Hematopoietic multipotent progenitor cell treated with erythropoietin and hydrocortisone succinate and interleukin-3 and kit ligand, for 17 days (in vitro differentiated cells): ENCODE results near the gene TMEM94.
"Not testable (repeated sequence)": the region's sequence is repeated elsewhere in the genome, so short reads cannot be mapped to it uniquely, and the experiment has no call there.

Experiments used
- DNase-seq: peaks from one replicate; pipeline ENCODE4 v3.0.0-alpha.2; 2015; ENCODE audit warnings: low spot score

TMEM94 gene

GRCh38 chr17:75456417-75457046 lies at the start of gene TMEM94:
TSS of gene TMEM94 (plus strand) at chr17:75456635. CDS start at chr17:75471906, 15,271 bp downstream.
- peak; percentile 89 for DNase-seq

DNA sequence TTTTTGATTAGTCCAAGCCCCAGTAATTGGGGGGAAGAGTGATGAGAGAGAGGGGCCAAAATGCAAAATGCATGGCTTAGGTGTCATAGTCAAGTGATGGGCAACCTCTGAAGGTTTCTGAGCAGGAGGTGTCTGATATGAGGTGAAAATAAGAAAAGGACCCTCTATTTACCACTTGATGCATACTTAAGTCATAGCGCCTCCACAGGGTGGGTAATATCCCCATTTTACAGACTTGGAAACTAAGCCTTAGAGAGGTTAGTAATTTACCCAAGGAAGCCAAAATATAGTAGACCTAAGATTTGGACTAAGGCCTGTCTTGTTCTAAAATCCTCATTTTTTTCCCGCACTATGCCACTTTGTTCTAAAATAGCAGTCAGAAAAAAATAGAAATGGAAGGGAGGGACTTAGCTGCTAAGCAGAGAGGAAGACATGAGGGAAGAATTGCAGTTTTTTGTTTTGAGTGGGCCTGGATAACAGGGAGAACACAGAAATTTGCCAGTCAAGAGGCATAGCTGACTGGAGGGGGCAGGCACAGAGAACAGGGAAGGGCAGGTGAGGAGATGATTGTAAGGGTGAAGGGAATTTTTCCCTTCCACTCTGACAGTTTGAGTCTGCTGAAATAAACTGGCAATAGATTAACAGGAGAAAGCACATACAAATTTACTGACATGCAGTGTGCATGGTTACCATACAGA lies 48.6 kb upstream of the TMEM94 start:
- no peak for DNase-seq

GRCh38 chr17:75410141-75410540 lies 46.3 kb upstream of the TMEM94 start:
- no peak for DNase-seq

DNA sequence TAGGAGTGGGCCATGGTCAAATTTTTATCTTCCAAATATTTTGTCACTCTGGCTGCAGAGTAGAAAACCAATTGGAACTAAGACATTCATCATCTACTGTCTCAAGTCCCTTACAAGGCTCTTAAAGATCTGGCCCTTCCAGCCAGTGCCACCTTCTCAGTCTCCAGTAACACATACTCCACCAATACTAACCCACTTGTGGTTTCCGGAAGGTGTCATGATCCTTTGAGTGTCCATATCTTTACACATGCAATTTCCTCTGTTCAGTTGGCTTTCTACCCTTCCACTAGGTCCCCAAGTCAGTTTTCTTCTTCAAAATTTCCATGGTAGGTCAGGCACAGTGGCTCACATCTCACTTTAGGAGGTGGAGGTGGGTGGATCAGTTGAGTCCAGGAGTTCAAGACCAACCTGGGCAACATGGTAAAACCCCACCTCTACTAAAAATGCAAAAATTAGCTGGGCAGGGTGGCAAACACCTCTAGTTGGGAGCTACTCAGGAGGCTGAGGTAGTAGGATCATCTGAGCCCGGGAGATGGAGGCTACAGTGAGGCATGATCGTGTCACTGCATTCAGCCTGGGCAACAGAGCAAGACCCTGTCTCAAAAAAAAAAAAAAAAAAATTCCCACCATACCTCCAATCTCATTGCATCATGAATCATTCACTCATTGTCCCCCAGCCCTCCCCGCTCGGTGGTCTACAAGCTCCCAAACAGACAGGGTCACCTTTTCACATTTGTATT lies 44.9 kb upstream of the TMEM94 start:
- no peak for DNase-seq

- DNase-seq: peak; percentile 75
Measured at GRCh38 chr17:75412455-75413317, 43.7 kb upstream of the TMEM94 start.

- no peak for DNase-seq
Measured at GRCh38 chr17:75414488-75414887, 41.9 kb upstream of the TMEM94 start.

- DNase-seq: no peak
Measured at GRCh38 chr17:75416006-75416405, 40.4 kb upstream of the TMEM94 start.

- DNase-seq: no peak
Measured at GRCh38 chr17:75417054-75417580, 39.3 kb upstream of the TMEM94 start.

DNA sequence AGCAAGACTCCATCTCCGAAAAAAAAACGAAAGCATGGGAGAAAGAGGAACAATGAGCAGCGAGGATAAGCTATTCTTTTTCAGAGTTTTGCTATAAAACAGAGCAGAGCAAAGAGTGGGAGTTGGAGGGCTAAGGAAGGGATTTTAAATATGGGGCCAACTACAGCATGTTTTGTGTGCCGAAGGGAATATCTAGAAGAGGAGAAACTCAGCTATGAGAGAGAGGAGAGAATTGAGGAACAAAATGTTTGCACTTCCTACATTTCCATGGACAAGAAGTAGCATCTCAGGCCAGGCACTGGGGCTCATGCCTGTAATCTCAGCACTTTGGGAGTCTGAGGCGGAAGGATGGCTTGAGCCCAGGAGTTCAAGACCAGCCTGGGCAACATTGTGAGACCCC lies 37.9 kb upstream of the TMEM94 start:
- DNase-seq: no peak

- no peak for DNase-seq
Measured at GRCh38 chr17:75428543-75429469, 27.6 kb upstream of the TMEM94 start.

- DNase-seq: no peak
Measured at GRCh38 chr17:75430159-75430974, 26.1 kb upstream of the TMEM94 start.

GRCh38 chr17:75433218-75433783 lies 23.1 kb upstream of the TMEM94 start:
- no peak for DNase-seq

DNA sequence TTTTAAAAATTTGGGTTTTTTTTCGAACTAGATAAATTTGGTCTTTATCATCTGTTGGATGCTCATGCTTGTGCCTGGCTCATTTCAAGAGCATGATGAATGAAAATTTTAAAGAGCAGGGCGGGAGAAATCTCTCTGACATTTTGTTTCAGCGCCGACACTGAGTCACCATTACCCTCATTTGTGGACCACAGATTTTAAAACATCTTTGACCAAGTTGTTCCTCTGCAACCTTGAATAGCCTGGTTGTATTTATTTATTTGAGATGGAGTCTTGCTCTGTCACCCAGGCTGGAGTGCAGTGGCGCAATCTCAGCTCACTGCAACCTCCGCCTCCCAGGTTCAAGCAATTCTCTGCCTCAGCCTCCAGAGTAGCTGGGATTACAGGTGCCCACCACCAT lies 22.0 kb upstream of the TMEM94 start:
- DNase-seq: not testable (repeated sequence)

- DNase-seq: not testable (repeated sequence)
Measured at GRCh38 chr17:75437404-75437803, 19.0 kb upstream of the TMEM94 start.

DNA sequence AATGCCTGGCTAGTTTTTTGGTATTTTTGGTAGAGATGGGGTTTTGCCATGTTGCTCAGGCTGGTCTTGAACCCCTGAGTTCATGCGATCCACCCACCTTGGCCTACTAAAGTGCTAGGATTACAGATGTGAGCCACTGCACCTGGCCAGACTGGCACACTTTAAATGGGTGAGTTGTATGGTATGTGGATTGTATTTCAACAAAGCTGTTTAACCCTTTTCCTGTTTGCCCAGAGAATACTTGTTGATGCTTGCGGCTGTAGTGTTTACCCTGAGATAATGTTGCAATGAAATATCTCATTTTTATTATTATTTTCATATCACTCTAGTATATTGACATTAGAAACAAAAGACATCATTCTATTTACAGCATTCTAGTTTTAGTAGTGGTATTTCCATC lies 17.1 kb upstream of the TMEM94 start:
- no peak for DNase-seq

DNA sequence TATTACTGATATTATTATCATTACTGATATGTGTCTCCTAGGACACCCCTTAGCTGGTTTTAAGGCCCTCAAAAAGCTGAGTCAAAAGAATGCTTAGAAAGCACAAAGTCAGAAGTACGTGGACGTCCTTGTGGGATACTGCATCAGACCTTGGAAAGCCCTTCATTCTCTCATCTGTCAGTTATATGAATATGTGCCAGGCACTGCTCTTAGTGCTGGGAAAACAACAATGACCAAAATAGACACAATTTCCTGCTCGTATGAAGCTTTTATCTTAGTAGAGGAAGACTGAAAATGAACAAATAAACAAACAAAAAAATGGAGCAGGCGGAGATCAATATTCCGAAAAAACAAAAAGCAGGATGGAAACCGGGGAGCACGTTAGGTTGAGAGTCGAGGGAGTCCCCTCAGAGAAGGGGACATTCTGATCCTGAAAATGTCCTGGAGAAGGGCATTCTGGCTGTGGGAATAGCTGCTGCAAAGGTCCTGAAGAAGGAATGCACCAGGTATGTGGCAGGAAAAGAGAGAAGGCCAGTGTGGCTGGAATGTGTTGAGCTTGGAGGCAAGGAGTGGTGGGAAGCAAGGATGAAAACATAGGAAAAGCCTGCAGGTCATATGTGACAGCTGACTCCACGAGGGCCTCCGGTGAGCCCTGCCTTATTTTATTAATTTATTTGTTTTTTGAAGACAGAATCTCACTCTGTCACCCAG lies 15.5 kb upstream of the TMEM94 start:
- DNase-seq: no peak

DNA sequence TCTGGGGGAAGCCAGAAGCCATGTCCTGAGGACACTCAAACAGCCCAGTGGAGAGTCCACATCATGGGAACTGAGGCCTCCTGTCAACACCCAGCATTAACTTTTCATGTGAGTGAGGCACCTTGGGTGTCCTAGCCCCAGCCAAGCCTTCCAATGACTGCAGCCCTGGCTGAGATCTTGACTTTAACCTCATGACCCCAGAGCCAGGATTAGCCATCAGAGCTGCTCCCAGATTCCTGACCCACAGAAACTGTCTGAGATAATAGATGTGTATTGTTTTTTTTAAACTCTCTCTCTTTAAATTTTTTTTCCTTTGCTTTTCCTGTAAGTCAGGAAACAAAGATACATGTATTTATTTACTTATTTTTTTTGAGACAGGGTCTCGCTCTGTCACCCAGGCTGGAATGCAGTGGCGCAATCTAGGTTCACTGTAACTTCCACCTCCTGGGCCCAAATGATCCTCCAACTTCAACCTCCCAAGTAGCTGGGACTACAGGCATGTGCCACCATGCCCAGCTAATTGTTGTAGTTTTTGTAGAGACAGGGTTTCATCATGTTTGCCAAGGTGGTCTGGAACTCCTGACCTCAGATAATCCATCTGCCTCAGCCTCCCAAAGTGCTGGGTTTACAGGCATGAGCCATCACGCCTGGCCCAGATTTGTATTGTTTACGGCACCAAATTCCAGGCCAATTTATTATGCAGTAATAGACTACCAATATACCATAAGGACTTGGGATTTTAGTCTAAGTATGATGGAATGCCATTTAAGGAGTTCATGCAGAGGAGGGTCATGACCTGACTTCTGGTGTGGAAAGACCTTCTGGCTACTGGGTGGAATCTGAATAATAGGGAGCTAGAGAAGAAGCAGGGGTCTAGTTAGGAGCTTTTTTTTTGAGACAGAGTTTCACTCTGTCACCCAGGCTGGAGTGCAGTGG lies 14.0 kb upstream of the TMEM94 start:
- DNase-seq: no peak

DNA sequence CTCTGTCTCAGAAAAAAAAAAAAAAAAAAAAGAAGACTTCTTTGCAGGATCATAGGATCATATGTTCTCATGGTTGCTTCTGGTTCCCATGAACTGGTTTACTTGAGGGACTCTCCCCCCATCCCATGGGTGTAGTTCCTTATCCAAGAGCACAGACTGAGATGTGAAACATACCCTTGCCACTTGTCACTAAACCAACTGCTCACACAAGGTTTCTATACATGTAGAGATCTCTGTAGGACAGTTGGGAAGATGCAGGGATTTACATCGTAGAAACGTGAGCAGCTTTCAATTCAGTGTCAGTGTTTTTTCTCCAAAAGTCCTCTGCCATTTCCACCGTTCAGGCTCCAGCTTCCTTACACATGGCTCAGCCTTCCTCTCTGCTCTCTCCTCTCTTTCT lies 11.1 kb upstream of the TMEM94 start:
- no peak for DNase-seq
